Suppressor macrophage treated with lipopolysaccharide for 4 hours (primary cell): Measurements from ENCODE around the gene TAS2R7.
A peak's percentile ranks its signal among the peaks of the same experiment; 100 is the strongest.
"Not testable (repeated sequence)": the region's sequence is repeated elsewhere in the genome, so short reads cannot be mapped to it uniquely, and the experiment has no call there.

Experiments used
- DNase-seq: peaks from one replicate; pipeline ENCODE4 v3.0.0-alpha.2; 2020

The TAS2R7 gene

DNA sequence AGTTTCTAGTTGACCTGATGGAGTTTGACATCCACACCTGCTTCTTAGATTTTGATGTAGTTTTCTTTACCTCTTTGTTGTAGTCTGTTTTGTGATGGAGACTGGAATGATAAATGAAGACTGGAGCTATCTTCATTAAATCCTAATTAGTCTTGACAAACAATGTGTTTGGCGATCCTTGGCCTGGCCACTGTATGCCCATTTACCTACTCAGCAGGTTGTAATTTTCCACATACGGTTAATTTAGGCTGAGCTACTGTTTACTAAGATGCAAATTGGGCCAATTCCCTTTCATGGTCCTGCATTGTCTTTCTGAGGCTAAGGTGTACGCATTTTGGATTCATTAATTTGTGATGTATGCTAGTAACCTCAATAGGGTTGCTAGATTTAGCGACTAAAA, at the start of gene TAS2R7:
TSS of gene TAS2R7 (minus strand) at position 41 of the 400 bp plus-strand sequence. CDS start 57 bp downstream, outside the sequence.
- DNase-seq = no peak

DNA sequence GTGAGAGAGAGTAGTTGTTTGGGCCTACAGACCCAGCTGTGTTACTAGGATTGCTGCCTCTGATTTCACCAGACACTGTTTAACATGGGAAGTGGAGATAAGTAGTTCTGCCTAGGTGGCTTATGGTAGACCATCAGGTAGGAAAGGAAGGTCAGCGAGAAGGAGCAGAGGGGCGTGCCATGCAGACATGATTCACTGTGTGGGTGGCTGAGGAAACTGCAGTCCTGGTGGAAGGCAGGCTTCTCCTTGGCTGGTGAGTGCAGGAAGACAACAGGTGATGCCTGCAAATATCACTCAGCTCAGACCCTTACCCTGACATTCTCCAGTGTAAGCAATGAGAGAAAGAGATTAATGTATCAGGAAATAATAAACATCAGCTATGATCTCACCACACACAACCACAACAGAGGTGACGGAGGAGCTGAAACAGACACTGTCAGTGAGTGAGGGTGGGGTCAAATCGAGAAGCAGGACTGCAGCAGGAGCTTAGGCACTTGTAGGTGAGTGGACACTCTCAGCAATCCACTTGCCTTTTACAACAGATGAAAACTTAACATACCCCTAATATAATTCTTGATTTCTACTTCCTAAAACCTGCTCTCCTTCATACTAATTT, 48.9 kb upstream of the TAS2R7 start:
- no peak for DNase-seq

- no peak for DNase-seq
These were observed 47.0 kb upstream of the TAS2R7 start, which contains the start of gene PRR4 for GRCh38 chr12:10849425-10849878. PRR4 (minus strand) TSS chr12:10849475; CDS start chr12:10849437, 38 bp downstream.

- DNase-seq = no peak
These were observed 45.3 kb upstream of the TAS2R7 start for GRCh38 chr12:10847744-10848143.

GRCh38 chr12:10842862-10843261, 40.4 kb upstream of the TAS2R7 start:
- DNase-seq = no peak

- no peak for DNase-seq
These were observed 36.0 kb upstream of the TAS2R7 start for GRCh38 chr12:10838461-10838860.

- DNase-seq = no peak
These were observed 27.6 kb upstream of the TAS2R7 start for GRCh38 chr12:10829994-10830393.

GRCh38 chr12:10826258-10826657, 23.8 kb upstream of the TAS2R7 start, which contains the start of gene TAS2R10:
TAS2R10 (minus strand) TSS chr12:10826358; CDS start chr12:10826269, 89 bp downstream.
- DNase-seq = no peak

DNA sequence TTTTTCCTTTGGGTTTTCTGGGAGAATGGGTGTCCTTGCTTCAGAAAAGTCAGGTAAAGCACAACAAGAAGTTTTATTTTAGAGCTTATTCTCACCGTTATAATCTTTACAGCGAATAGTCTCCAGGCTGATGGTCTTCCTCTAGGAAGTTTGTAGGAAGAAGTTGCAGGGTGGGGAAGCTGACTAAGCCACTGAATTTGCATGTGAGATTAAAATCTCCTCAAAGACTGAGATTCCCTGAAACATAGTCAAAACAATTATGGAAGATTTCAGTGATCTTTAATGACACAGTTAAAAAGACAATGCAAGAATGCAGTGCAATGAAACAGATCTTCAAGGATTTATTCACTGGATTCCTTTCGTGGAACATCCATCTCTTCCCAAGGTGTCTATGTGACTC, 22.5 kb upstream of the TAS2R7 start:
- no peak for DNase-seq

DNA sequence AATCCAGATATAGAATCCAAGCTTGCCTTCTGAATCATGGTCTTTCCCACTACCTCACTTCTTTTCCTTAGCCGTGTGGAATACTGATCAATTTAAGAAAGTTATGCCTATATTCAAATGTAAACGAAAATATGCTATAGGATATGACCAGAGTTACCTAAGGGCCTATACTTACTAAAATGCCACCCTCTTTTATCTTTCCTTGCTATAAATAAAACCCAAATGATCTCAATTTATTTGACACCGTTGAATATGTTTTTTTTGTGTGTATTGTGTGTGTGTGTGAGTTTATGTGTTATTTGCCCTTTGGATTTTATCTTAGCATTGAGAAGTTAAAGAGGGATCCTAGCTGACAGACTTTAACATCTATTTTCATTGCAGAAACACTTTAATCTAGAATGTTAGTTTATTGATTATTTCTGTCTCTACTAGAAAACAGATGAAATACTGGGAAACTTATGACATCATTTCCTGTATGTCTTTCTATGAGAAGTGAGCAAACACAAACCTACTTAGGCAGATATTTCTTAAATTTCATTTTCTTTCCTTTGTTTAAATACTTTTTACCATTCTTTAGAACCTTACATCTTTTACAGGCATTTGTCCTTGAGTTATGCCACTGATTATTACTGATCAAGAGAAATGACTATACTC, 9.6 kb upstream of the TAS2R7 start:
- no peak for DNase-seq

GRCh38 chr12:10810068-10810467, 7.6 kb upstream of the TAS2R7 start, which contains the start of gene TAS2R9:
TAS2R9 (minus strand) TSS chr12:10810168; CDS start chr12:10810075, 93 bp downstream.
- DNase-seq = no peak

- DNase-seq = no peak
These were observed 4.8 kb upstream of the TAS2R7 start, which contains the start of gene TAS2R8 for GRCh38 chr12:10807186-10807585. TAS2R8 (minus strand) TSS chr12:10807286; CDS start chr12:10806980, 306 bp downstream.

DNA sequence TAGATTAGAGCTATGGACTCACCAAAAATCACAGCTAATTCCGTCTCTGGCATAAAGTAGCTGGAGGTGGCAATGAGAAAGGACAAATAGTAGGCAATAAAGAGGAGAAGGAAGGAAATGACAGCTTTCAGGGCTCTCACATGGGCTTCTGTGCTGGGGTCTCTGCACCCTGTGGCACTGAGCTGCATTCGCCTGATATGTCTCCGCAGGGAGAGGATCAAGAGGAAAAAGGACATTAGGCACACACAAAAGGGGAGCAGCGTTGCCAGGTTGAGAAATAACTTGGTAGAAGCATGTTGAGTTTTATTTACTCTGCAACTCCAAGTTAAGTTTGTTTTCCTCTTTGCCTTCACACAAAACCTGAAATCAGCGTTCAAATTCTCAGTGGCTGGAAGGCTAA, 686 bp downstream of the TAS2R7 start:
- no peak for DNase-seq

- no peak for DNase-seq
These were observed 8.2 kb downstream of the TAS2R7 start for GRCh38 chr12:10794222-10794621.

DNA sequence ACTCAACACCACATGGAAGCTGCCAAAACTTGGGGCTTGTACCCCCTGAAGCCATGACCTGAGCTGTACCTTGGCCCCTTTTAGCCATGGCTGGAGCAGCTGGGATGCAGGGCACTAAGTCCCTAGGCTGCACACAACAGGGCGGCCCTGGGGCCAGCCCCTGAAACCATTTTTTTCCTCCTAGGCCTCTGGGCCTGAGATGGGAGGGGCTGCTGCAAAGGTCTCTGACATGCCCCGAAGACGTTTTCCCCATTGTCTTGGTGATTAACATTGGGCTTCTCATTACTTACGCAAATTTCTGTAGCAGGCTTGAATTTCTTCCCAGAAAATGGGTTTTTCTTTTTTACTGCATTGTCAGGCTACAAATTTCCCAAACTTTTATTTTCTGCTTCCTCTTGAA, 10.7 kb downstream of the TAS2R7 start:
- not testable (repeated sequence) for DNase-seq

- no peak for DNase-seq
These were observed 19.2 kb downstream of the TAS2R7 start for GRCh38 chr12:10783252-10783651.

DNA sequence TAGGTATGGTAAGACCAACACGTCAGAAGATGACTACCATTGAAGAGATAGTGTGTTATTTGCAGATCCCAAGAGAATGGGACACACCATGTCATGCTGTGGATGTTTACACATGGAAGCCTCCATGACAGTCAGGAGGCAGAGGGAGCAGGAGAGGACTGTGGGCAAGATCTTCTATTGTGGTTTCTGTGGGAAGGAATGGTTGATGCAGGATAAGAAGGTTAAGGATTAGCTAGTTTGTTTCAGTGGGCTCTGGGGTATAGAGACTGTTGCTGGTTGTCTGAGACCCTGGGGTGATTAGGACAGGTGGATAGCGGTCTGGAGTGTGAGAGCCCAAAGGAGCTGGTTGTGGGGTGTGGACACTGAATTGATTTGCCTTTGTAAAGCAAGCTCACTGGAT, 23.3 kb downstream of the TAS2R7 start:
- DNase-seq = no peak

GRCh38 chr12:10771132-10771733, 31.2 kb downstream of the TAS2R7 start:
- peak; percentile 45 for DNase-seq

DNA sequence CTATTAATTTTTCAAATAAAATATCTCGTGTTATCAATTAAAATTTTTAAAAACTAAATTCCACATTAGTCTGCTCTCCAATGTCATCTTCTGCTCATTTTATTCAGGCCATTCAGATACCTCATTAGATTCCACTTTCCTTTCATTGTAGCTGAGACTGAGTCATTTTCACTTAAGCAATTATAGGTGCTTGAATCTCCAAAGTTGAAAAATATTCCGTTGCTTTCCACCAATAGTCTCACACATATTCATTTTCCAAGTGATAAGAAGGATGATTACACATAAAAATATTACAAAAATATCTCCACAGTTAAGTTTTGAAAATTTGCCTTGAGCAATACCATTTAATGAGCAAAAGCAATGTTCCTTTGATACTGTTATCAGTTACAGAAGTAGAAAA, 42.8 kb downstream of the TAS2R7 start:
- DNase-seq = no peak

- no peak for DNase-seq
These were observed 46.2 kb downstream of the TAS2R7 start for GRCh38 chr12:10756194-10756593.

DNA sequence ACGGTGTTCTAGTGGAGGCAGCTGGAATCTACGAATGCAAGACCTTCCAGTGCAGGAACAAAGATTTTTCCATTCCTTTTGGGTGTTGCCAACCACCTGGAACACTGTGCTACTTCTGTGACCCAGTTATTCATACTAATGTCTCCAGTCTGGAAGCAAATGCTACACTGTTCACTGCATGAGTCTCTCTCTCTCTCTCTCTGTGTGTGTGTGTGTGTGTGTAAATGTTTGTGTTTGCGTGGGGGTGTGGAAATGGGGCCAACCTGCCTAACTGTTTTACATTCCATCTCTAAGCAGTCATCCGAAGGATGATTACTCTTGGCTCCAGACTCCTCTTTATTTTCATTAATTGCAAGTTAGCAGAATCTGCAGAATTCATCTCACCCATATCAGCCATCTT, 49.4 kb downstream of the TAS2R7 start:
- no peak for DNase-seq
